K562 treated with DMSO at 1 percent for 12 hours (cell line): ENCODE results near the gene YTHDC2. TPM values are rescaled to one million over a fixed set of nuclear protein-coding genes. Genes with fewer than 3 reads are reported as not detected.

ENCODE experiments used
- total RNA-seq: library from RNA; unstranded; fragments of 300-600 nt; gene quantifications from 2 replicates; pipeline ENCODE4 v1.2.3, GENCODE V29; 2022; ENCODE audit not compliant: insufficient read depth

The YTHDC2 gene
- total RNA-seq: 3.3 and 13.7 TPM in 2 replicates

GRCh38 chr5:113513384-113514288 lies at the start of gene YTHDC2:
Gene YTHDC2 (plus strand): TSS chr5:113513694. CDS start chr5:113513896, 202 bp downstream.

GRCh38 chr5:113487781-113488644 lies 25.5 kb upstream of the YTHDC2 start, which contains the start of gene MCC:
Gene MCC (minus strand): TSS chr5:113488453.

Other genes starting within 250 kb of the YTHDC2 start
- not detected in 2 replicates for gene TSSK1B, start 78.7 kb upstream of the YTHDC2 start, total RNA-seq
- 0.15 TPM in 1 of 2 replicates, not detected in the other for gene MCC, start 25.2 kb upstream of the YTHDC2 start, total RNA-seq